Left renal pelvis (tissue), 4 donors: ENCODE data around the gene CEP55. TPM values are rescaled to one million over a fixed set of nuclear protein-coding genes. Genes with fewer than 3 reads are reported as not detected.
"Not testable (repeated sequence)": the region's sequence is repeated elsewhere in the genome, so short reads cannot be mapped to it uniquely, and the experiment has no call there.

Experiments used
- DNase-seq, 4 donors: peaks; one replicate each; pipeline ENCODE4 v3.0.0-alpha.2; 2013; ENCODE audit warnings: low read depth in 4 of 4, low spot score in 3 of 4
- polyA plus RNA-seq, 4 donors: library from polyadenylated mRNA; unstranded; fragments of 120-200 nt; gene quantifications; one replicate each; pipeline ENCODE4 v1.2.1, GENCODE V29; 2013; ENCODE audit not compliant: insufficient read length in 4 of 4

Gene CEP55
- polyA plus RNA-seq, 4 donors: 12.4 to 18.4 (median 14.2) TPM

DNA sequence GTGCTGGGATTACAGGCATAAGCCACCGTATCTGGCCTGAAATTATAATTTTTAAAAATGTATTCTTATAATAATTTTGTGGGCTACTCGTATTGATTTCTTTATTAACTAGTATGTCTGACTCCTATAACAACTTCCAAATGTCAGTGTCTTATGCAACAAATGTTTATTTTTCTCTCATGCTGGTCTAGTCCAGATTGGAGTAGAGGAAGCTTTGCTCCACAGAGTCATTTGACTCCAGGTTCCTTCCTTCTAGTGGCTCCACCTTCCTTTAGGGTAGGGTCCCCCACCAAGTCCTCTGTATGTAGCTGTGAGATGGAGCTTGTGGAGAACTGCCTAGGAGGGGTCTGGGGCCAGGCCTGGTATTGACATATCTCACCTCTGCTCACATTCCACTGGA, 8.7 kb downstream of the CEP55 start:
- DNase-seq: no peak

- DNase-seq: no peak
Observed at GRCh38 chr10:93509816-93510215, 13.4 kb downstream of the CEP55 start.

- no peak for DNase-seq
Observed at GRCh38 chr10:93512565-93512964, 16.2 kb downstream of the CEP55 start.

GRCh38 chr10:93513091-93513490, 16.7 kb downstream of the CEP55 start:
- DNase-seq: no peak

DNA sequence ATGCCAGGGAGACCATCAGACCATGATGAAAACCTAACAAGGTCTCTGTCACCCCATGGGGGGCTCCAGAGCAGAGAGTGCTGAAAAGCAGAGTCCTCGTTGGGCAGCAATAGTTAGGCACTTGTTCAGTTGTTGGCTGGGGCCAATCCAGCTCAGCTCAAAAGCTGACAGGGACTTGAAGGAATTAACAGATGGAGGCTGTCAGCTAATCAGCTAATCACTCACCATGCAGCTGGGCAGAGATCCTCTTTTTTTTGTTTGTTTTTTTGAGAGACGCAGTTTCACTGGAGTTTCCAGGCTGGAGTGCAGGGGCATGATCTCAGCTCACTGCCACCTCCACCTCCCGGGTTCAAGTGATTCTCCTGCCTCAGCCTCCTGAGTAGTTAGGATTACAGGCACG, 18.1 kb downstream of the CEP55 start:
- no peak for DNase-seq

GRCh38 chr10:93515071-93516005, 18.9 kb downstream of the CEP55 start:
- no peak for DNase-seq

GRCh38 chr10:93516006-93516380, 19.6 kb downstream of the CEP55 start:
- no peak for DNase-seq

DNA sequence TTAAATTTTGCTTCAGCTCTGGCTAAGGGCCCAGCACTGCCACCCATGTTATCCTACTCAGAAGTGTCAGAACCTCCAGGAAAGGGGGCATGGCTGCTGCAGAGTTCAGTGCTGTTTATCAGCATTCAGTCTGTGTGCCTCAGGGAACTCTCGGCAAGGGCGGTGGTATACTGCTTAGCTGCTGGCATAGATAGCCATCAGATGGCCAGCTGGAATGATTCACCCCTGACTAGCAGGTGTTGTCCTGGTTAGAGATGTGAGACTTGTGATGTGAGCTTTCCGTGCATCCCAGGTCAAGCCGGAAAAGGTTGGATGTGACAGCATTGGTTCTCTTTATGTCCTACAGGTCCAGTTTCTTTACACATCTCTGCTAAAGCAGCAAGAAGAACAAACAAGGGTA, 22.1 kb downstream of the CEP55 start:
- DNase-seq: no peak

- DNase-seq: no peak
Observed at GRCh38 chr10:93535293-93535692, 38.9 kb downstream of the CEP55 start.

- DNase-seq: not testable (repeated sequence)
Observed at GRCh38 chr10:93540871-93541270, 44.5 kb downstream of the CEP55 start.

GRCh38 chr10:93541402-93542357, 45.3 kb downstream of the CEP55 start:
- DNase-seq: peak in 1 of 4 donors; percentile 23

DNA sequence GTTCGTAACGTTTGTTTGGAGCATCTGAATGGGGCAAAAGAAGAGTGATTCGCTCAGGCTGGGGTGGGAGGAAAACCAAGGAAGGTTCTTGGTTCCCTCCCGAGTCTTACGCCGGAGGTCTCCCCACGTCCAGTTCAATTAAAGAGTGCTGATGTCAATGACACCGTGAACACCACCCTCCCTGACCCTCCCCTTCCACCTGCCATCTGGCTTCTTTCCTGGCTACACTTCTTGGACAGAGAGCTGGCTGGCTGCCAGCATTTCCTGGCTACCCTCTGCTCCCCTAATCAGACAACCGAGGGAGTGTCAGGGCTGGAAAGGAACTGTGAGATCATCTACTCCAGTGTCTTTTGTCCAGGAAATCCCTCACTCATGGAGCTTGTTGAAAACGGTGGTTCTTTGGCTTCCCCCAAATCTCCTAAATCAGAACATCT, 46.0 kb downstream of the CEP55 start:
- DNase-seq: peak in 1 of 4 donors; percentile 16

DNA sequence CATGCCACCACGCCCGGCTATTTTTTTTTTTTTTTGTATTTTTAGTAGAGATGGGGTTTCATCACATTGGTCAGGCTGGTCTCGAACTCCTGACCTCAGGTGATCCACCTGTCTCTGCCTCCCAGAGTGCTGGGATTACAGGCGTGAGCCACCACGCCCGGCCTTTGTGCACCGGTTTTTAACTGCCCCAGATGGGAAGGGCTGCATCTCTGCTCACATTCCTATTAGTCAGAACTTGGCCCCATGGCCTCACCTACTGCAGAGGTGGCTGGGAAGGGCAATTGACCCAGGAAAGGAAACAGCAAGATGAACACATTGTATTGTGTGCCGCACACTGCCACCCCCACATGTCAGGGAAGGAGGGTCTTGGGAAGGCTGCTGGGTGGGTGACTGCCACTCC, 50.6 kb downstream of the CEP55 start:
- not testable (repeated sequence) for DNase-seq

- DNase-seq: no peak
Observed at GRCh38 chr10:93547522-93547921, 51.1 kb downstream of the CEP55 start.

- DNase-seq: no peak
Observed at GRCh38 chr10:93548376-93549071, 52.1 kb downstream of the CEP55 start.

DNA sequence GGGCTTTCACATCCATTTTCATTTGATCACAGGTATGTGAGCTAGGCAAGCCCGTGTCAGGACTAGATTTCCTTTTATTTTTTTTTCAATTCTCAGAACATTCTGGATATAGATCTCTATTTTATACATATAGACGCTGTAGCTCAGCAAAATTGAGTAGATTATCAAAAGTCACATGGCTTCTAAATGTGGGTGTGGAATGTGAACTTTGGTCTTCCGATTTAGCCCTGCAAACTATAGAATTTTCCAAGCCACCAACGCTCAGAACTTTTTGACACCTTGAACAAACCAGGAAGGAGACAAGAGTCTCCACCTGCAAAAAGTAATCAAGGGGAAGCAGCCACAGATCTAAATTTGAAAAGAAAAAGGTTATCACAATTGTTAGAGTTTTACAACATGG, 54.2 kb downstream of the CEP55 start:
- DNase-seq: no peak

DNA sequence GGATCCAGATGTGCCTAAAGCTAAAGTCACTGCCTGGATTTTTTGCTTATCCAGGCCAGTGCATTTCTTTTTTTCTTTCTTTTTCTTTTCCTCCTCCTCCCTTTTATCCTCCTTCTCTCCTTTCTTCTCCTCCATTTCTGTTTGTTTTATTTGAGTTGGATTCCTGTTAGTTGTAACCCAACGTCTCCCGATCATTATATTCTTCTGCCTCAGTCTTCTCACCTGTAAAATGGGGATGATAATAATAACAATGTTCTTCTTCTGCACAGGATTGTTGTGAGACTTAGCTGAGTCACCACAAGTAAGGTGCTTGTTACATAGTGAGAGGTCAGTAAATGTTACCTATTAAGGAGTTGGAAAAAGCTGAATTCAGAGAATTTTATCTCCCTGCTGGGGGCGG, 56.4 kb downstream of the CEP55 start:
- DNase-seq: no peak

DNA sequence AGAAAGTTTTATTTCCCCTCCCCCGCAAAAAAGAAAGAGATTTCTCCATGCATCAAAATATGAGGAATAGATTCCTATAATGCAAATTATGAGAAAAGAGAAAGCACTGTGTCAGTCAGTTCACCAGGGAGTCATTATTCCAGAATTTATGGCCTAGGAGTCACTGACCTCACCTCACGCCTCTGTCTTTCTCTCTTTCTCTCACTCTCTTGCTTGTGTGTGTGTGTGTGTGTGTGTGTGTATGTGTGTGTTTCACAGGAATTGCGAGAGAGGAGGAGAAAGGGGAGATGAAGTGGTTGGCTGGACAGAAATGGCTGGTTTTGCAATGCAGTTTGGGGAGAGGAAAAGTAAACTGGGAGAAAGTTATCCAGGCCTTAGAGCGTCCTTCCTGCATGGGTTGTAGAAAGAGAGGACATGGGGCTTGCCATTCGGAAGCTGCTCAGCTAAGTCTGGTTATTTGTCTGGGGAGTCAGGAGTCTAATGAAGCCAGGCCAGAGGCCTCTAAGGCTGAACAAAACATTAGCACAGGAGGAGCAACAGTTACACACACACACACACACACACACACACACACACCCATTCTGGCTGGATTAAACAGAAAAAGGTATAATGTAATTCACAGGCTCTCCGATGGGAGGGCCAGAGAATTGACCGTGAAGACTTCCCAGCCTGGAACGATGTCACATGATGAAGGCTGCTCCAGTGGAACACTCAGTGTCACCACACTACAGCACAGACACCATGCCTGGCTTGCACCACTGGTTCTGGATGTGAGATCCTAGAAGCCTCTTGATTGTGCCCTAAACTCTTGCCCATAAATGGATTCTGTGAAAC, 57.3 kb downstream of the CEP55 start:
- DNase-seq: no peak

- no peak for DNase-seq
Observed at GRCh38 chr10:93554316-93554663, 57.9 kb downstream of the CEP55 start.
